KMS-11 (cell line): ENCODE data around the gene ADORA1.

ENCODE experiments used
- H2AFZ ChIP-seq: fragments of 200-600 bp; sonication (generic); 2 replicates; pipeline ENCODE4 v1.6.1; 2016; ENCODE audit warnings: antibody characterized with exemption, mixed run types, low read depth
- H3K27ac ChIP-seq: fragments of 200-600 bp; sonication (generic); 2 replicates; pipeline ENCODE4 v1.6.1; 2016; ENCODE audit warnings: mild to moderate bottlenecking, mixed run types
- H3K27me3 ChIP-seq: fragments of 200-600 bp; sonication (generic); 2 replicates; pipeline ENCODE4 v1.6.1; 2017; ENCODE audit warnings: mild to moderate bottlenecking, low read depth, mixed run types, moderate library complexity; ENCODE audit not compliant: insufficient read depth
- H3K36me3 ChIP-seq: fragments of 200-600 bp; sonication (generic); 2 replicates; pipeline ENCODE4 v1.6.1; 2017; ENCODE audit warnings: mild to moderate bottlenecking, mixed run types; ENCODE audit not compliant: insufficient read depth
- H3K4me1 ChIP-seq: fragments of 200-600 bp; sonication (generic); 2 replicates; pipeline ENCODE4 v1.6.1; 2016; ENCODE audit warnings: mild to moderate bottlenecking, low read depth, mixed run types; ENCODE audit not compliant: poor library complexity, severe bottlenecking
- H3K4me2 ChIP-seq: fragments of 200-600 bp; sonication (generic); 2 replicates; pipeline ENCODE4 v1.7.0; 2016; ENCODE audit warnings: mild to moderate bottlenecking, mixed run types
- H3K4me3 ChIP-seq: fragments of 200-600 bp; sonication (generic); IDR thresholded peaks from 2 replicates; pipeline ENCODE4 v1.6.1; 2017; ENCODE audit warnings: low read depth, low read length, mixed read lengths; ENCODE audit not compliant: insufficient read depth
- H3K79me2 ChIP-seq: fragments of 200-600 bp; sonication (generic); 2 replicates; pipeline ENCODE4 v1.6.1; 2016; ENCODE audit warnings: low read depth, mixed run types; ENCODE audit not compliant: insufficient read depth
- H3K9ac ChIP-seq: fragments of 200-600 bp; sonication (generic); 2 replicates; pipeline ENCODE4 v1.6.1; 2016; ENCODE audit warnings: mild to moderate bottlenecking, mixed run types
- H4K20me1 ChIP-seq: fragments of 200-600 bp; sonication (generic); 2 replicates; pipeline ENCODE4 v1.6.1; 2016; ENCODE audit warnings: mild to moderate bottlenecking, mixed run types; ENCODE audit not compliant: insufficient read depth
- CTCF ChIP-seq: fragments of 200-600 bp; sonication (generic); conservative IDR thresholded peaks from 2 replicates; pipeline ENCODE4 v1.6.1; 2017; ENCODE audit warnings: low read depth, mild to moderate bottlenecking, antibody characterized with exemption, low read length, moderate library complexity, mixed read lengths

The ADORA1 gene

GRCh38 chr1:203158960-203159665 is 31.6 kb downstream of the ADORA1 start:
- Histone ChIP-seq H3K36me3 (no peaks in the 10 kb centered on the region), H4K20me1 (no peaks in the 10 kb centered on the region), H3K79me2 (no peaks in the 10 kb centered on the region), H3K27ac (no peak overlapping the region), H3K27me3 (peaks cover 18% of the 10 kb centered on the region; the same call in 1 of the 2 replicates), H3K4me3 (no peak overlapping the region), H2AFZ (no peak overlapping the region), H3K9ac (no peak overlapping the region), H3K4me2 (no peak overlapping the region), H3K4me1 (no peaks in the 10 kb centered on the region)
- TF ChIP-seq CTCF: no peak

DNA sequence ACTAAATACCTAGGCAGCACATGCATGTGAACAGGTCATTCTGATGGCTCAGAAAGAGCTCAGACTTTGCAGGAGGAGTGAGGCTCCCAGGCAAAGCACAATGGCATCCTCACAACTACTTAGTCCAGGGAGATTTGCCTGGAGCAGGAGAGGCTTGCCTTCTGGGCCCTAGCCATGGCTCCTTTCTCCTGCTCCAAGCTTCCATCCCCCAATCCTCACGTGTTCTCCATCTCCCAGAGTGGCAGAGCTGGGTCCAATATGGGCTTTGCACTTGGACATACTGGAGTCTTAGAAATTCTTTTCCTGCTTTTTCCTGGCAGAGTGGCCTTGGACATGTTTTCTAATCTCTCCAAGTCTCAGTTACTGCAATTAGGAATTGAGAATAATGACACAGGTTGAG is 32.3 kb downstream of the ADORA1 start:
- Histone ChIP-seq H2AFZ (no peak overlapping the region), H3K36me3 (no peaks in the 10 kb centered on the region), H3K27me3 (peaks cover 17% of the 10 kb centered on the region; the same call in 1 of the 2 replicates), H3K4me1 (no peaks in the 10 kb centered on the region), H3K27ac (no peak overlapping the region), H4K20me1 (no peaks in the 10 kb centered on the region), H3K79me2 (no peaks in the 10 kb centered on the region), H3K4me3 (no peak overlapping the region), H3K4me2 (no peak overlapping the region), H3K9ac (no peak overlapping the region)
- TF ChIP-seq CTCF: no peak

GRCh38 chr1:203161175-203161574 is 33.6 kb downstream of the ADORA1 start:
- H3K4me1 ChIP-seq: no peaks in the 10 kb centered on the region
- H3K27ac ChIP-seq: no peak overlapping the region
- no peaks in the 10 kb centered on the region for H3K36me3 ChIP-seq
- H2AFZ ChIP-seq: no peak overlapping the region
- no peaks in the 10 kb centered on the region for H3K79me2 ChIP-seq
- peaks cover 24% of the 10 kb centered on the region for H3K27me3 ChIP-seq
- H3K4me3 ChIP-seq: no peak overlapping the region
- H3K9ac ChIP-seq: no peak overlapping the region
- no peaks in the 10 kb centered on the region for H4K20me1 ChIP-seq
- no peak overlapping the region for H3K4me2 ChIP-seq
- TF ChIP-seq CTCF: no peak

DNA sequence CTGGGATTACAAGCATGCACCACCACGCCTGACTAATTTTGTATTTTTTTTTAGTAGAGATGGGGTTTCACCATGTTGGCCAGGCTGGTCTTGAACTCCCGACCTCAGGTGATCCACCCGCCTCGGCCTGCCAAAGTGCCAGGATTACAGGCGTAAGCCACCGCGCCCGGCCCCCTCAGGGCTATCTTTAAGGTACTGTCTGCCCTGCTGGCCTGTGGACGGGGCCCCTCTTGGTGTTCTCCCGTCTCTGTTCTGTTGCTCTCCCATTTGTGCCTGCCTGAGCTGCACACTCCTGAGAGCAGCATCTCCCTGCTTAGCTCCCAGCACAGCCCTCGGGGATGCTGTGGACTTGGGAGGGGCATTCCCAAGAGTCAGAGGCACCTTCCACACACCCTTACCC is 34.2 kb downstream of the ADORA1 start:
- H3K4me2 ChIP-seq: no peak overlapping the region
- no peaks in the 10 kb centered on the region for H3K79me2 ChIP-seq
- no peak for TF ChIP-seq CTCF
- peaks cover 24% of the 10 kb centered on the region for H3K27me3 ChIP-seq
- no peak overlapping the region for H3K27ac ChIP-seq
- no peaks in the 10 kb centered on the region for H4K20me1 ChIP-seq
- no peak overlapping the region for H3K9ac ChIP-seq
- H3K4me1 ChIP-seq: no peaks in the 10 kb centered on the region
- H3K4me3 ChIP-seq: no peak overlapping the region
- no peak overlapping the region for H2AFZ ChIP-seq
- H3K36me3 ChIP-seq: no peaks in the 10 kb centered on the region
